T-cell (primary cell): ENCODE measurements around the gene DNAJC5. TPM values are rescaled to one million over a fixed set of nuclear protein-coding genes. Genes with fewer than 3 reads are reported as not detected.
A peak's percentile ranks its signal among the peaks of the same experiment; 100 is the strongest.

ENCODE experiments used
- ATAC-seq, 4 experiments: fragments of 200-7000 bp in 3 of 4; fragments of 150-1000 bp in 1 of 4; cut with Tn5 transposase; replicated peaks in 1 of 4; 1 replicate in 3 of 4; 2 replicates in 1 of 4; pipeline ENCODE4 v1.10.0; 2021; ENCODE audit warnings: moderate library complexity in 3 of 4, mild to moderate bottlenecking in 2 of 4, moderate number of reproducible peaks in 1 of 4
- CTCF ChIA-PET, 2 donors: fragments of 300-600 bp; sonication (Branson Sonifier 250); formaldehyde crosslinking; loops; one replicate each; lab custom pipeline; 2022; ENCODE audit warnings: antibody characterized with exemption in 2 of 2; lab: Charles Lee
- POLR2A ChIA-PET, 2 donors: fragments of 300-600 bp; sonication (Branson Sonifier 250); formaldehyde crosslinking; loops; one replicate each; lab custom pipeline; 2022; ENCODE audit warnings: antibody characterized with exemption in 2 of 2; lab: Charles Lee
- DNase-seq, 35 experiments: peaks; one replicate each; pipeline versions ENCODE4 v3.0.0 to v3.0.0-alpha.2; 2013 to 2023
- H3K27ac ChIP-seq: one replicate; pipeline ENCODE4 v1.5.1; 2013; ENCODE audit warnings: low read length
- H3K27me3 ChIP-seq, 2 experiments: replicated peaks in 1 of 2; 1 replicate in 1 of 2; 2 replicates in 1 of 2; pipeline versions ENCODE4 v1.6.1 to v1.7.0; 2013; ENCODE audit warnings: low read length in 1 of 2, mixed read lengths in 1 of 2; ENCODE audit not compliant: control insufficient read depth in 2 of 2, insufficient read depth in 2 of 2; ENCODE audit errors: extremely low read depth in 1 of 2
- H3K36me3 ChIP-seq, 2 donors: 1 replicate in 1 of 2; 2 replicates in 1 of 2; pipeline versions ENCODE4 v1.6.1 to v1.7.0; 2013; ENCODE audit warnings: low read length in 1 of 2; ENCODE audit not compliant: control insufficient read depth in 2 of 2, insufficient read depth in 1 of 2; ENCODE audit errors: extremely low read depth in 1 of 2
- H3K4me1 ChIP-seq, 2 experiments: 1 replicate in 1 of 2; 2 replicates in 1 of 2; pipeline versions ENCODE4 v1.6.1 to v1.7.0; 2013; ENCODE audit warnings: low read length in 2 of 2, mixed read lengths in 1 of 2; ENCODE audit not compliant: insufficient read depth in 2 of 2, control insufficient read depth in 1 of 2; ENCODE audit errors: extremely low read depth in 1 of 2
- H3K4me3 ChIP-seq, 2 donors: 1 replicate in 1 of 2; 2 replicates in 1 of 2; pipeline versions ENCODE4 v1.5.1 to v1.7.0; 2013; ENCODE audit warnings: mild to moderate bottlenecking in 2 of 2, low read length in 1 of 2, moderate library complexity in 1 of 2; ENCODE audit not compliant: control insufficient read depth in 1 of 2; ENCODE audit errors: extremely low read depth in 1 of 2
- H3K9me3 ChIP-seq: 2 replicates; pipeline ENCODE4 v1.7.0; 2013
- H3K27ac Mint-ChIP-seq, 2 donors: one replicate each; pipeline ENCODE4 v1.8.0; 2020 to 2021; ENCODE audit warnings: mild to moderate bottlenecking in 2 of 2, mixed read lengths in 2 of 2
- H3K27me3 Mint-ChIP-seq, 2 donors: one replicate each; pipeline ENCODE4 v1.8.0; 2021 to 2022; ENCODE audit warnings: mixed read lengths in 2 of 2
- H3K36me3 Mint-ChIP-seq: one replicate; pipeline ENCODE4 v1.8.0; 2021; ENCODE audit warnings: mixed read lengths
- H3K4me1 Mint-ChIP-seq, 3 donors: one replicate each; pipeline ENCODE4 v1.8.0; 2020 to 2022; ENCODE audit warnings: mixed read lengths in 3 of 3, mild to moderate bottlenecking in 1 of 3
- H3K4me3 Mint-ChIP-seq, 3 donors: one replicate each; pipeline ENCODE4 v1.8.0; 2020 to 2022; ENCODE audit warnings: mild to moderate bottlenecking in 3 of 3, mixed read lengths in 3 of 3, moderate library complexity in 3 of 3
- H3K9me3 Mint-ChIP-seq, 3 donors: one replicate each; pipeline ENCODE4 v1.8.0; 2020 to 2022; ENCODE audit warnings: mixed read lengths in 3 of 3
- WGBS: methylation state at CpG from one replicate; pipeline ENCODE4 v1.1.5; 2013; ENCODE audit warnings: missing lambda C conversion rate; ENCODE audit not compliant: insufficient coverage; 5-methylcytosine and 5-hydroxymethylcytosine counted together
- total RNA-seq, 35 experiments: library from RNA in 6 of 35; stranded (reverse) in 6 of 35; fragments of 120-200 nt in 1 of 35; gene quantifications; one replicate each; pipeline versions ENCODE4 v1.2.1 to v1.2.4 and lab custom pipeline; 2013 to 2026

Gene DNAJC5
- total RNA-seq, 5 donors from 2014 or later (not counting 1 experiment from before 2014, with no cell fraction given) = 35.4 to 63.7 (median 54.9) TPM

DNA sequence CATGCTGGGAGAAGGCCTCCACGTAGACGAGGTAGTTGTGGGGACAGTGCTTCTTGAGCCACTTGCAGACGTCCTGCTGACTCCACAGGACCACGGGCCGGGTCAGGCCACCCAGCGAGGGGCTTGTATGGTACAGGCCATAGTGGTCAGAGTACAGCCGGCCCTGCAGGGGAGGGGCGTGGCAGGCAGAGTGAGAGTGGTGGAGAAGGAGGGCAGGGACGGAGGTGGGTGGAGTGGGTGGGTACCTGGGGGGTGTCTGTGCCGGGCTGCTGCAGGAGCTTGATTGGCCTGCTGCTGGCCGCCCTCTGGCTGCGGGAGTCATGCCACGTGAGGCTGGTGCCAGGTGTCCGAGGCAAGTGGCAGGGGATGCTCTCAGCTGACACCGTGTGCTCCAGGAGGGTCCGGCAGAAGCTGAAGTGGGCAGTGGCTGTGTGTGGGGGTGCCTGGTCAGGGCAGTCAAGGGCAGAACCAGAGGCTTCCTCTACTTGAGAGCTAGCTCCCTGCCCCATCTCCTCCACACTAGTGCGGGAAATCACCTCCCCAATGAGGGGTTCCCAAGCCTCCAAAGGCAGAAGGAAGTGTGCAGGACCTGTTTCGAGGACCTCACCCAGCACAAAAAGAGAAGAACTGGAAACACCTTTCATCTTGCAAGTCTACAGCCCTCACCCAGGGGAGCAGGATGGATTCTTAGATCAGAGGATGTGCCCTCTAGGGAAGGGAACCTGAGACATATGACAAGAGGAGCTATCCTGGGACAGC lies 82.2 kb downstream of the DNAJC5 start:
- Histone ChIP-seq H3K9me3 (no peaks in the 10 kb centered on the region), H3K27ac (peak overlapping the region; percentile 71), H3K4me3 (no peak overlapping the region), H3K4me1 (peaks cover 30 to 59% of the 10 kb centered on the region in 2 experiments), H3K36me3 (peaks cover 11 to 15% of the 10 kb centered on the region in 2 donors), H3K27me3 (no peaks in the 10 kb centered on the region)
- peaks cover 51 to 72% (median 62%) of the 10 kb centered on the region in 3 donors for H3K4me1 Mint-ChIP-seq
- no peaks in the 10 kb centered on the region for H3K9me3 Mint-ChIP-seq
- peaks cover 8% of the 10 kb centered on the region for H3K36me3 Mint-ChIP-seq
- peak overlapping the region in 2 of 3 donors; percentile 68 to 84 for H3K4me3 Mint-ChIP-seq
- peak overlapping the region; percentile 88 to 90 for H3K27ac Mint-ChIP-seq
- ATAC-seq = no peak
- 85% methylated on average over 11 of the region's 18 CpGs for WGBS
- ChIA-PET POLR2A (no interaction called here), CTCF (no interaction called here)
- DNase-seq = no peak
- no peaks in the 10 kb centered on the region for H3K27me3 Mint-ChIP-seq

DNA sequence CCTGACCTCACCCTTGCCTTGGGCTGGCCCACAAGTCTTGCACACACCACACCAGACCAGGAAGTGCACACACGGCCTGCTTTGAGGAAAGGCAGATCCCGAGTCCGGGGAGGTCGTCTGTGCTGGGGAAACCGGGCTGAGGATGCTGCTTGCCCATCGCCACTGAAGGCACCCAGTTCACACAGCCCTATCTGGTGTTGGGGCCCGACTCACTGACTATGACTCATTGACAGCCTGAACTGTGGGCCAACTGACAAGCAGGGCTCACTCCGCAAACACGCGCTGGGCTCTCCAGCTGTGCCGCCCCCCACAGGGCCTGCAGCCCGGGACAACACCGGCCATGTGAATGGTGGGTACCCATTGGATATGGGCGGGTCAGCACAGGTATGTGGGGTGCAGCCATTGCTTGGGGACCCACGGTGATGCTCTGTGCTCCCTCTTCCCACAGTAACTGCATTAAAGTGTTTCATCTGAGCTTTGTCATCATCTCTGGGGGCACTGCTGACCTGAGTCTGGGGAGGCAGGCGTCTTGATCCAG lies 82.9 kb downstream of the DNAJC5 start:
- ChIA-PET POLR2A (no interaction called here), CTCF (no interaction called here)
- peak overlapping the region in 1 of 2 donors; percentile 70 for H3K4me3 ChIP-seq
- 12% methylated on average over 11 of the region's 16 CpGs for WGBS
- H3K36me3 ChIP-seq = peaks cover 11 to 18% of the 10 kb centered on the region in 2 donors
- DNase-seq = peak in 14 of 35 experiments; percentile 16 to 65 (median 38)
- H3K27me3 ChIP-seq = no peaks in the 10 kb centered on the region
- Mint-ChIP-seq H3K9me3 (no peaks in the 10 kb centered on the region), H3K36me3 (peaks cover 14% of the 10 kb centered on the region), H3K27ac (peak overlapping the region; percentile 88 to 90), H3K27me3 (no peaks in the 10 kb centered on the region), H3K4me3 (peak overlapping the region; percentile 72 to 84 (median 80)), H3K4me1 (peaks cover 58 to 72% (median 67%) of the 10 kb centered on the region in 3 donors)
- peak overlapping the region; percentile 71 for H3K27ac ChIP-seq
- peaks cover 35 to 65% of the 10 kb centered on the region in 2 experiments for H3K4me1 ChIP-seq
- ATAC-seq = peak in 3 of 4 experiments; percentile 39 to 55 (median 44)
- no peaks in the 10 kb centered on the region for H3K9me3 ChIP-seq

- Mint-ChIP-seq H3K4me3 (peak overlapping the region; percentile 72 to 84 (median 80)), H3K4me1 (peaks cover 62 to 69% (median 69%) of the 10 kb centered on the region in 3 donors), H3K27ac (peak overlapping the region; percentile 88 to 90), H3K36me3 (peaks cover 20% of the 10 kb centered on the region), H3K9me3 (no peaks in the 10 kb centered on the region), H3K27me3 (no peaks in the 10 kb centered on the region)
- H3K4me3 ChIP-seq = peak overlapping the region; percentile 67 to 70
- peak in 2 of 4 experiments; percentile 12 to 14 for ATAC-seq
- peaks cover 11 to 26% of the 10 kb centered on the region in 2 donors for H3K36me3 ChIP-seq
- peak overlapping the region; percentile 71 for H3K27ac ChIP-seq
- under 1% methylated on average over 47 of the region's 52 CpGs for WGBS
- no peaks in the 10 kb centered on the region for H3K27me3 ChIP-seq
- ChIA-PET POLR2A (no interaction called here), CTCF (interaction anchor here in 1 of 2 donors (1.0 to 1.8 kb wide), 3 partner anchors 60 to 142 kb away, joined by 3 to 8 read pairs (median 3); no protein-coding TSS in a partner anchor)
- no peaks in the 10 kb centered on the region for H3K9me3 ChIP-seq
- peaks cover 37 to 66% of the 10 kb centered on the region in 2 experiments for H3K4me1 ChIP-seq
- peak in 10 of 35 experiments; percentile 14 to 68 (median 33) for DNase-seq
Measured at GRCh38 chr20:63978319-63979228, 83.6 kb downstream of the DNAJC5 start.

GRCh38 chr20:63979229-63979556 lies 84.3 kb downstream of the DNAJC5 start:
- H3K4me3 ChIP-seq = peak overlapping the region; percentile 67 to 70
- ATAC-seq (no peak), DNase-seq (no peak)
- H3K36me3 ChIP-seq = peaks cover 11 to 30% of the 10 kb centered on the region in 2 donors
- Mint-ChIP-seq H3K36me3 (peaks cover 17% of the 10 kb centered on the region), H3K27me3 (no peaks in the 10 kb centered on the region), H3K27ac (peak overlapping the region; percentile 46 to 88), H3K9me3 (no peaks in the 10 kb centered on the region), H3K4me3 (peak overlapping the region; percentile 72 to 84 (median 80)), H3K4me1 (peaks cover 57 to 65% (median 62%) of the 10 kb centered on the region in 3 donors)
- peak overlapping the region; percentile 71 for H3K27ac ChIP-seq
- WGBS = under 1% methylated on average over 41 of the region's 47 CpGs
- ChIA-PET POLR2A (no interaction called here), CTCF (interaction anchor here in 1 of 2 donors (0.6 to 1.8 kb wide), 5 partner anchors 60 to 321 kb away, joined by 3 to 8 read pairs (median 4); partner anchors contain the start of gene RTEL1)
- no peaks in the 10 kb centered on the region for H3K27me3 ChIP-seq
- peaks cover 37 to 60% of the 10 kb centered on the region in 2 experiments for H3K4me1 ChIP-seq
- H3K9me3 ChIP-seq = no peaks in the 10 kb centered on the region

GRCh38 chr20:63979557-63980316 lies 84.8 kb downstream of the DNAJC5 start, which contains the start of gene SAMD10:
Gene SAMD10, minus strand, starts transcription at chr20:63979642. Its CDS starts 175 bp downstream, at chr20:63979467.
- peak within 1 kb of the TSS; percentile 80 for H3K27ac ChIP-seq
- peaks cover 37 to 58% of the 10 kb centered on the region in 2 experiments for H3K4me1 ChIP-seq
- peaks cover 61 to 67% (median 66%) of the 10 kb centered on the region in 3 donors for H3K4me1 Mint-ChIP-seq
- peak; percentile 34 to 51 (median 36) for ATAC-seq
- no peaks in the 10 kb centered on the region for H3K27me3 Mint-ChIP-seq
- H3K4me3 ChIP-seq = peak within 1 kb of the TSS; percentile 67 to 72
- peak within 1 kb of the TSS; percentile 96 to 98 for H3K27ac Mint-ChIP-seq
- no peaks in the 10 kb centered on the region for H3K9me3 ChIP-seq
- peaks cover 11 to 30% of the 10 kb centered on the region in 2 donors for H3K36me3 ChIP-seq
- POLR2A ChIA-PET = interaction anchor here (0.6 to 1.0 kb wide), 3 partner anchors 115 to 426 kb away, joined by 3 to 4 read pairs (median 3); partner anchors contain the start of gene TPD52L2 (in 1 of the 2)
- CTCF ChIA-PET = interaction anchor here (0.6 to 1.8 kb wide), 7 partner anchors 59 to 321 kb away, joined by 3 to 8 read pairs (median 3); partner anchors contain the start of genes LIME1 (in 1 of the 2) and RTEL1 (in 1 of the 2)
- DNase-seq = peak; percentile 47 to 83 (median 69)
- 0% methylated on average over 30 of the region's 52 CpGs for WGBS
- H3K36me3 Mint-ChIP-seq = peaks cover 21% of the 10 kb centered on the region
- no peaks in the 10 kb centered on the region for H3K9me3 Mint-ChIP-seq
- no peaks in the 10 kb centered on the region for H3K27me3 ChIP-seq
- peak within 1 kb of the TSS; percentile 84 to 94 (median 85) for H3K4me3 Mint-ChIP-seq
